SK-N-SH (cell line): ENCODE data around the gene NR3C1.

Experiments
- FOSL2 ChIP-seq: IDR thresholded peaks from 2 replicates; pipeline ENCODE4 v1.4.0; 2012; ENCODE audit warnings: low read depth, mild to moderate bottlenecking, moderate library complexity, borderline replicate concordance
- GABPA ChIP-seq: IDR thresholded peaks from 2 replicates; pipeline ENCODE4 v1.4.0; 2012; ENCODE audit warnings: low read depth, mild to moderate bottlenecking
- MEF2A ChIP-seq: IDR thresholded peaks from 2 replicates; pipeline ENCODE4 v1.4.0; 2012; ENCODE audit warnings: low read depth, borderline replicate concordance
- POLR2AphosphoS5 ChIP-seq: IDR thresholded peaks from 2 replicates; pipeline ENCODE4 v1.6.1; 2012; ENCODE audit warnings: low read depth, low read length
- RAD21 ChIP-seq: IDR thresholded peaks from 2 replicates; pipeline ENCODE4 v1.6.1; 2012; ENCODE audit warnings: mild to moderate bottlenecking, low read length
- TF ChIP-seq, protein P1 (sequence below): IDR thresholded peaks from 2 replicates; pipeline ENCODE4 v1.6.1; 2012; ENCODE audit warnings: mild to moderate bottlenecking, low read depth, low read length, moderate library complexity
- TF ChIP-seq, protein P2 (sequence below): fragments of 200-600 bp; sonication (generic); IDR thresholded peaks from 2 replicates; pipeline ENCODE4 v1.6.1; 2017; ENCODE audit warnings: antibody characterized with exemption, mild to moderate bottlenecking, moderate library complexity

DNA sequence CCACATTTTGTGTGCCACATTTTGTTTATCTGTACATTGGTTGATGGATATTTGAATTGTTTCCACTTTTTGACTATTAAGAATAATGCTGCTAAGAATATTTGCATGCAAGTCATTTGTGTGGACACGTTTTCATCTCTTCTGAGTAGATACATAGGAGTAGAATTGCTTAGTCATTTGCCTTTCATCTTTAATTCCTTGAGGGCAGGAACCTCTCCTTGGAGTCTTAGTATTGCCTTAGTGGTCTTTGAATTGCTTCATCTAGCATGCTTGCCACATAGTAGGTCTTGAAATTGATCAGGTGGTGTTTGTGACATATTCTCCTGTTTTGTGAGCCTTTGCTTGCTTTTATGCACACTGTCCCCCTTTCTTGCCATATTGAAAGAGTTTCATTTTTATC is 128.5 kb downstream of the NR3C1 start:
- no peak for TF ChIP-seq FOSL2
- TF ChIP-seq, protein P1, sequence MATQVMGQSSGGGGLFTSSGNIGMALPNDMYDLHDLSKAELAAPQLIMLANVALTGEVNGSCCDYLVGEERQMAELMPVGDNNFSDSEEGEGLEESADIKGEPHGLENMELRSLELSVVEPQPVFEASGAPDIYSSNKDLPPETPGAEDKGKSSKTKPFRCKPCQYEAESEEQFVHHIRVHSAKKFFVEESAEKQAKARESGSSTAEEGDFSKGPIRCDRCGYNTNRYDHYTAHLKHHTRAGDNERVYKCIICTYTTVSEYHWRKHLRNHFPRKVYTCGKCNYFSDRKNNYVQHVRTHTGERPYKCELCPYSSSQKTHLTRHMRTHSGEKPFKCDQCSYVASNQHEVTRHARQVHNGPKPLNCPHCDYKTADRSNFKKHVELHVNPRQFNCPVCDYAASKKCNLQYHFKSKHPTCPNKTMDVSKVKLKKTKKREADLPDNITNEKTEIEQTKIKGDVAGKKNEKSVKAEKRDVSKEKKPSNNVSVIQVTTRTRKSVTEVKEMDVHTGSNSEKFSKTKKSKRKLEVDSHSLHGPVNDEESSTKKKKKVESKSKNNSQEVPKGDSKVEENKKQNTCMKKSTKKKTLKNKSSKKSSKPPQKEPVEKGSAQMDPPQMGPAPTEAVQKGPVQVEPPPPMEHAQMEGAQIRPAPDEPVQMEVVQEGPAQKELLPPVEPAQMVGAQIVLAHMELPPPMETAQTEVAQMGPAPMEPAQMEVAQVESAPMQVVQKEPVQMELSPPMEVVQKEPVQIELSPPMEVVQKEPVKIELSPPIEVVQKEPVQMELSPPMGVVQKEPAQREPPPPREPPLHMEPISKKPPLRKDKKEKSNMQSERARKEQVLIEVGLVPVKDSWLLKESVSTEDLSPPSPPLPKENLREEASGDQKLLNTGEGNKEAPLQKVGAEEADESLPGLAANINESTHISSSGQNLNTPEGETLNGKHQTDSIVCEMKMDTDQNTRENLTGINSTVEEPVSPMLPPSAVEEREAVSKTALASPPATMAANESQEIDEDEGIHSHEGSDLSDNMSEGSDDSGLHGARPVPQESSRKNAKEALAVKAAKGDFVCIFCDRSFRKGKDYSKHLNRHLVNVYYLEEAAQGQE: no peak
- TF ChIP-seq GABPA: no peak
- TF ChIP-seq, protein P2, sequence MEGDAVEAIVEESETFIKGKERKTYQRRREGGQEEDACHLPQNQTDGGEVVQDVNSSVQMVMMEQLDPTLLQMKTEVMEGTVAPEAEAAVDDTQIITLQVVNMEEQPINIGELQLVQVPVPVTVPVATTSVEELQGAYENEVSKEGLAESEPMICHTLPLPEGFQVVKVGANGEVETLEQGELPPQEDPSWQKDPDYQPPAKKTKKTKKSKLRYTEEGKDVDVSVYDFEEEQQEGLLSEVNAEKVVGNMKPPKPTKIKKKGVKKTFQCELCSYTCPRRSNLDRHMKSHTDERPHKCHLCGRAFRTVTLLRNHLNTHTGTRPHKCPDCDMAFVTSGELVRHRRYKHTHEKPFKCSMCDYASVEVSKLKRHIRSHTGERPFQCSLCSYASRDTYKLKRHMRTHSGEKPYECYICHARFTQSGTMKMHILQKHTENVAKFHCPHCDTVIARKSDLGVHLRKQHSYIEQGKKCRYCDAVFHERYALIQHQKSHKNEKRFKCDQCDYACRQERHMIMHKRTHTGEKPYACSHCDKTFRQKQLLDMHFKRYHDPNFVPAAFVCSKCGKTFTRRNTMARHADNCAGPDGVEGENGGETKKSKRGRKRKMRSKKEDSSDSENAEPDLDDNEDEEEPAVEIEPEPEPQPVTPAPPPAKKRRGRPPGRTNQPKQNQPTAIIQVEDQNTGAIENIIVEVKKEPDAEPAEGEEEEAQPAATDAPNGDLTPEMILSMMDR: no peak
- TF ChIP-seq MEF2A: no peak
- TF ChIP-seq RAD21: no peak
- TF ChIP-seq POLR2AphosphoS5: no peak
